Lung microvascular endothelial cell (primary cell): Measurements from ENCODE around the gene TMED1. TPM values are rescaled to one million over a fixed set of nuclear protein-coding genes. Genes with fewer than 3 reads are reported as not detected.
"Not testable (repeated sequence)": the region's sequence is repeated elsewhere in the genome, so short reads cannot be mapped to it uniquely, and the experiment has no call there.

Source experiments
- DNase-seq, 2 donors: peaks; one replicate each; pipeline versions ENCODE4 v3.0.0 to v3.0.0-alpha.2; 2010; ENCODE audit warnings: low read depth in 2 of 2
- total RNA-seq: library from RNA; depleted of rRNA; stranded (reverse); fragments of >200 nt; gene quantifications from 2 replicates; pipeline ENCODE4 v1.2.1, GENCODE V29; 2014

TMED1 gene, protein sequence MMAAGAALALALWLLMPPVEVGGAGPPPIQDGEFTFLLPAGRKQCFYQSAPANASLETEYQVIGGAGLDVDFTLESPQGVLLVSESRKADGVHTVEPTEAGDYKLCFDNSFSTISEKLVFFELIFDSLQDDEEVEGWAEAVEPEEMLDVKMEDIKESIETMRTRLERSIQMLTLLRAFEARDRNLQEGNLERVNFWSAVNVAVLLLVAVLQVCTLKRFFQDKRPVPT
- total RNA-seq, result 32.3 and 44.0 TPM in 2 replicates

DNA sequence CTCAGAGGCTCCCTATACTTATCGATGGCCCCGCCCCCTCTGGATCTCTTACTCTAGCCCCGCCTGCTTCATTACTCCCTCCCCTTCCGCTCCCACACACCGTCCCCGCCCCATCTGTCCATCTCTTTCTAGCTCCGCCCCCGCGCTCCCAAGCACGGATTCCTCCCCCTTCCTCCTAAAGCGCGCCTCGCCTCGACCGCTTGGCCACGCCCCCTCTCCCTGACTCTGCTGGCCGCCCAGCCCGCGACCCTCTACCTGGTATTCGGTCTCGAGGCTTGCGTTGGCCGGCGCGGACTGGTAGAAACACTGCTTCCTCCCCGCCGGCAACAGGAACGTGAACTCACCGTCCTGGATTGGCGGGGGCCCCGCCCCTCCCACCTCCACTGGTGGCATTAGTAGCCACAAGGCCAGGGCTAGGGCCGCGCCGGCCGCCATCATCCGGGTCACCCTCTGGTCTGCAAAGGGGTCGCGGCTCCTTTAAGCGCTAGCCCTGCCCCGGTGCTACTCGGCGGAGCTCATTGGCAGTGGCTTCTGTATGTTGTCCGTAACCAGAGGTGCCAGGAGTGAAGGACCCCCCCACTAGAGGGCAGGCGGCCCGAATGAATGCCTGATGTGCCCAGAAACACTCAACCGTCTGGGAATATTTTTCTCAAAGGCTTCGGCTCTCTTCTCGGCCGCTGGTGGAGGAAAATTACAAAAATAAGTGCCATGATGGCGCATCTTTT is at the start of gene TMED1:
TSS of gene TMED1 (minus strand) at position 459 of the 725 bp plus-strand sequence. CDS start at position 438, 21 bp downstream.
- DNase-seq, result peak; percentile 100

DNA sequence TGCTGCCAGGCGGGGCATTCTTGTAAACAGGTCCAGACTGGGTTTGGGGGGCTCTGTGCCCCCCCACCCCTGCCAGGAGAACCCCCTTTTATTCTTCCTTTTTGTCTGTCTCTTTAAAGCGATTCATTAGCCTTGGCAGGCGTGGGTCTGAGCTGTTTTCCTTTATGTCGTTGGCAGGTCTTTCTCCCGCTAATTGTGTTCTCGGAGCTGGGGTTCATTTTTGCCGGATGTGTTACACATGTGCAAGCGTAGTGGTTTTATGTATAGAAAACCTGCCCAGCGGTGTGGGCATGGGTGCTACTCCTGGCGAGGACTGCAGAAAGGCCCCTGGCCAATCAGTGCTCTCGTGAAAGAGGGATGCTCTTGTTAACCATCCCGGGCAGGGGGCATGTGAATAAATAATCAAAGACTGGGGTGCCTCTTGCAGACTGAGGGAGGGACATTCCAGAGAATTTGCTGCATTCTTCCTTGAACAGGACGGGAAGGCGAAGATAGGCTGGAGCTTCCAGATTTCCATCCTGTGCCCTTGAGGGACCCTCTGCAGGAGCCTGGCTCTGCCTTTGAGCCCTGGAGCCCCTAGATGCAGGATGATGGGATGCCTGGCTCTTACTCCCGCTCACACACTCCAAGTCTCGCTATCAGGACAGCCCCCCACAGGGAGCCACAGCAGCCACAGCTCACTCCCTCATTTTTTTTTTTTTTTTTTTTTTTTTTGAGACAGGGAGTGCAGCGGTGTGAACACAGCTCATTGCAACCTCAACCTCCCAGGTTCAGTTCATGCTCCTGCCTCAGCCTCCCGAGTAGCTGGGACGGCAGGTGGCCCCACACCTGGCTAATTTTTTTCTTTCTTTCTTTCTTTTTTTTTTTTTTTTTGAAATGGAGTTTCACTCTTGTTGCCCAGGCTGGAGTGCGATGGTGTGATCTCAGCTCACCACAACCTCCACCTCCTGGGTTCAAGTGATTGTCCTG is 49.5 kb upstream of the TMED1 start:
- DNase-seq, result peak in 1 of 2 donors; percentile 31

GRCh38 chr19:10884274-10884673 is 48.3 kb upstream of the TMED1 start:
- no peak for DNase-seq

DNA sequence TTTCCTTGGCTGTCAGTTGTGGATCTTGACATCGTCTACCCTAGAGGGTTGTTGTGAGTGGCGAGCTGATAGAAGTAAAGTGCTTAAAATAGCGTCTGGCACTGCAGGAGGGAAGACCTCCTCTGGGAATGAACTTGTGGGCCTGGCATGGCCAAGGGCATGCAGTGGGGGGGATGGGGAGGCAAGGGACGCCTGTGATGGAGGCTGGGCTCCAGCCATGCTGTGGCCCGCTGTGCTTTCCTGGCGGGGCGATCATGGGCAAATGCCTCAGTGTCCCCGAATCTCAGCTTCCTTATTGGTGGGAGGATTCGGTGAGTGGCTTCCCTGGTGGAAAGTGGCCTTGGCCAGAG is 46.1 kb upstream of the TMED1 start:
- no peak for DNase-seq

GRCh38 chr19:10881403-10882107 is 45.5 kb upstream of the TMED1 start:
- no peak for DNase-seq

DNA sequence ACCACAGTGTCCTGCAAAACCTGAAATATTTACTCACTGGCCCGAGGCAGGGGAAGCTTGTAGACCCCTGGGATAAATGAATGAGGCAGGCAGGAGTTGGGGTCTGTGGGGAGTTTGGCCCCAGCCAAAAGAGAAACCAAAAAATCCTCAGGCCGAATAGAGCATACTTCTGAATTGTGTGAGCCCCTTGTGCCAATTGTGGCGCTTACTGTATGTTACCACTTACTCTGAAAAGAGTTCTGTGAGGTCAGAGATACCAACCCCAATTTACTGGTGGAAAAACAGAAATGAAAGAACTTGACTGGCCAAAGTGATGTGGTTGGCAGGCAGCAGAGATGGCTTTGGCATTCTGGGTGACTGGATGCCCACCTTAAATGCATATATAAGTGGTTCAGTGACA is 42.2 kb upstream of the TMED1 start:
- no peak for DNase-seq

GRCh38 chr19:10877608-10878007 is 41.6 kb upstream of the TMED1 start:
- not testable (repeated sequence) for DNase-seq

DNA sequence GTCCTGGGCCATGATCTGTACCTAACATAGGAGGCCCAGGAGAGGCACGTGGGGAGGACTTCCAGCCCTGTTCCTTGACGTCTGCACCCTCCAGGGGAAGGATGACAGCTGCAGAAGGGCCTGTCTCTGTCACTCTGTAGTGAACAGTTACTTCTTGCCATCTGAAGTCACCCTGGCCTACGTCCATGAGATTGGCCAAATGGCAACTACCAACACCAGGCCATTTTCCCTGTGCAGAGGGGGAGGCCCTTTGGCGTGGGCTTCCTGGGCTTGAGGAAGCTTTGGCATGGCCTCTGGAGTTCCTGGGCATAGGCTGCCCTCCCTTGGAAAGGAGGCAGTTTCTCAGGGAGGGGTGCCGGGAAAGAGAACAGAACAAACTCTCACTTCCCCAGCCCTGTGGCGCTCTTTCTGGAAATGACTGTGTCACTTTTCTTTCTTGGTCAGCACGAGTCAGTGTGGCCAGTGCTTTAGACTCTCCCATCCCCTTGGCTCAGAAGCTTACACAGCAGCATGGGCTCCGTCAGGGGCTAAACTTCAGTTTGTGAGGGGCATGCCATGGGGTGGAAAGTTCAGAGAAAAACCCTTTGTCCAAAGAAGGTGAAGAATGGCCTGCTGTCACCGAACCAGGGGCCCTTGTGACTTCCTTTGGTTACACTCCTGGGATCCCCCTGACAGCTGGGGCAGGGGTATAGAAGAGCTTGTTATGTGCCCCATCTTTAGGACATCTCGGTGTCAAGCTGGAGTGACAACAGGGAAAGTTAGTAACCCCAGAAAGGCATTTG is 40.6 kb upstream of the TMED1 start:
- DNase-seq, result no peak

GRCh38 chr19:10874024-10874423 is 38.0 kb upstream of the TMED1 start:
- DNase-seq, result no peak

DNA sequence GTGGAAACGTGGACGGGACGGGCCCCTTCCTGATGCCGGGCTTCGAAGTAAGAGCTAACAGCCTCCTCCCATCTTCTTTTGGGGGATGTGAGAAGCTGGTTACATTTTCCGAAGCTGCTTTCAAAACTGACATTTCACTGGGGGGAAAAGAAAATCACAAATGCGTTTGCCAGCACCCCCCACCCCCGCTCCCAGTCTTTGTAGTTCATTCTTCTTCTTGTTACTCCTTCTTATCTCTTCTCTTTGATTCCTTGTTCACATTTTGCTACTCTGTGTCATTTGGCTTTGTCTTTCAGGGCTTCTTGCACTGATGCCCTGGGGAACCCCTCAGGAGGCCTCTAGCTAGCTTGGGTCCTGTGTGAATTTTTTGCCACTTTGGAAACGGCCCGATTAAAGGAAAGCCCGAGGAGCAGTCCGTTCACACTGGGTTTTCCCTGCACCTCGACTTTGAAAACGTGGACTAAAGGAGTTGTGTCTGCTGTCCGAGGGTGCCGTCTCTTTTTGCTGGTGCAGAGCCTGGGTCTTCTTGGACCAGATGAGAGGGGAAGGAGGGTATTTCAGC is 36.6 kb upstream of the TMED1 start:
- DNase-seq, result no peak

DNA sequence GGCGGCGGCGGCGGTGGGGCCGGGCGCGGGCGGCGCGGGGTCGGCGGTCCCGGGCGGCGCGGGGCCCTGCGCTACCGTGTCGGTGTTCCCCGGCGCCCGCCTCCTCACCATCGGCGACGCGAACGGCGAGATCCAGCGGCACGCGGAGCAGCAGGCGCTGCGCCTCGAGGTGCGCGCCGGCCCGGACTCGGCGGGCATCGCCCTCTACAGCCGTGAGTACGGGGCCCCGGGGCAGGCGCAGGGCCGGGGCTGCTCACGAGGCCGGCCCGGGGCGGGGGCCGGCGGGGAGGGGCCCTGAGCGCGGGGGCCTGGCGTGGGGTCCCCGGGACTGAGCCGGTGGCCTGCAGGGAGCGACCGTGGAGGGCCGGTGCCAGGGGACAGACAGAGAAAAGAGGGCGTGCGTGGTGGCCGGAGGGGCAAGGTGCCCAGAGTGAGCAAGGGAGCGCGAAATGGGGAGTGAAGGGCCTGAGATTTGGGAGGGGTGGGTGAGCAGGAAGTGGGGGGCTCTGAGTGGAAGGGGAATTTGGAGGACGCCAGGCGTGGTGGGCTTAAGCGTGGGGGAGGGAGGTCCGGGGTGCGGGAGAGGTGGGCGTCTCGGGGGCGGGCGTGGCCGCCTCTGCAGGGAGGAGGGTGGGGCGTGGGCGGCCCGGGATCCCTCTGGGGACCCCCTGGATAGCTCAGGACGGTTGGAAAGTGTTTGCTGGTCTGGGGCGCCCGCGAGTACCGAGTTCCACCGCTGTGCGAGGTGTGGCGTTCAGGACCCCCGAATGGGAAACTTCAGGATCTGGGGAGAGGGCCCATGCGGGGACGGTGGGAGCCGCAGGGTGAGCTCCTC is 35.9 kb upstream of the TMED1 start:
- peak; percentile 31 to 33 for DNase-seq

DNA sequence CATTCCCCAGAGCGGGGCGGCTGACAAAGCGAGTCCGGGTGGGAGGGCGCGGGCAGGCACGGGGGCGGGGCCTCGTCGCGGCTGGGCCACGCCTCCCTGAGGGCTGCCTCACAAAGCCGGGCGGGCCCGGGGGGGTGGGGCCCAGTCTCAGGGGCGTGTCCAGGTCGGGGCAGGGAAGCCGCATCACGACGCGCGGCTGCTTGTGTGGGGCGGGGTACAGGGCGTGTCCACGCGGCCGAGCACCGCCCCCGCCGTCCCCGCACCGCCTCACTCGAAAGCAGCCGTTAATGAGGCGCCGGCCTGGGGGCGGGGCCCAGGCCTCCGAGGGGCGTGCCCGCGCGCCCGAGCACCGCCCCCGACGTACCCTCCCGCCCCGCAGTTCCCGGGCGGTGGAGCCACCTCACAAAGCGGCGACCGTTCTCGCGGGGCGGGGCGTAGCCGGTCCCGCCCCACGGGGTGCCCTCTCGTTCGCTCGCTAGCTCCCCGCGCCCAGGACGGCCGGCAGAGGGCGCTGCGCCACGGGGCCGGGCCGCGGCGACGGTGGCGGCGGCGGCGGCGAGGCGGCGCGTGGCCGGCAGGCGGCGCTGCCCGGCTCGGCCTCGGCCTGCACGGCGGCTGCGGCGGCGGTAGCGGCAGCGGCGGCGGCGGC is 35.1 kb upstream of the TMED1 start, which contains the start of gene CARM1:
TSS of gene CARM1 (plus strand) at position 599 of the 649 bp plus-strand sequence. CDS start 150 bp downstream, outside the sequence.
- DNase-seq, result peak; percentile 99 to 100

DNA sequence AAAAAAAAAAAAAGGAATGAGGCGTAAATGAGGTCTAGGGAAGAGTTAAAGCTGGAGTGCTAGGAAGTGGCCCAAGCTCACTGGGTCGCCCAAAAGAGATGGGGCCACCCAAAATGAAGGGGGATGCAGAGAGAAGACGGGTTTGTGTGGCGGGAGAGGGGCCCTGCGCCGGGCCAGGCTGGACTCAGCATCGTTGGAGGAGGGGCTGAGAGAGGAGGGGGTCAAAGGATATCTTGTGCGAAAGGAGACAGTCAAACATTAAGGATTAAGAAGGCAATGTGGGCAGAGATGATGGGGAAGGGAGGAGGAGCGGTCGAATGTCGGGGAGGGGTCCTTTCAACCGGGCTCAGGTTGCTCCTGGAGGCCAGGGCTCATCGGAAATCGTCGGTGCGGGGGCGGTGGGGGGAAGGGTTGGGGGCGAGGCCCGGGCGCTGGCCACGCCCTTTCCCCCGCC is 34.5 kb upstream of the TMED1 start:
- DNase-seq, result no peak

GRCh38 chr19:10869872-10870311 is 33.9 kb upstream of the TMED1 start:
- DNase-seq, result not testable (repeated sequence)

DNA sequence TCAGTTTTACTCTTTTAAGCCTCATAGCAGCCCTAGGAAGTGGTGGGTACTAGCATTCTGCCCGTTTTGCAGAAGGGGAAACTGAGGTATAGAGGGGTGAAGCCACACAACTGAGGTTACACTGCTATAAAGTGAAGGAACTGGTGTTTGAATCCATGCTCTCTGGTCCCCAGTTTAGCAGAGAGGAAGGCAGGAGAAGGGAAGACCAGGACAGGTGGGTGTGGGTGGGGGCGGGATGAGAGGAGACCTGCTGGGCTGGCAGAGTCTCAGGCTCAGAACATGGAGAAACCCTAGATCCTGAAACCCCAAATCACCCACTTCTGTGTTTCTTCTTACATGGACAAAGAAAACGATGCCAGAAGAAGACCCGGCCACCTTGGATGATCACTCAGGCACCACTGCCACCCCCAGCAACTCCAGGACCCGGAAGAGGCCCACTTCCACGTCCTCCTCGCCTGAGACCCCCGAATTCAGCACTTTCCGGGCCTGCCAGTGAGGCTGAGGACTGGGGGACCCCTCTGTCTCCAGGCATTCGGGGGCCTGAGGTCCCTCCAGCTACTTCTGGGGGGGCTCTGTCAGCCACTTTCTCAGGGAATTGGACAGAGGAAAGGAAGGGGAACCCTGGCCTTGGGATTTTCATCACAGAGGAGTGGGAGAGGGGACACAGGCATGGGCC is 33.0 kb upstream of the TMED1 start:
- no peak for DNase-seq

- DNase-seq, result no peak
Observed at GRCh38 chr19:10866495-10866894, 30.5 kb upstream of the TMED1 start.

- peak; percentile 70 to 81 for DNase-seq
Observed at GRCh38 chr19:10864538-10864899, 28.5 kb upstream of the TMED1 start.

- no peak for DNase-seq
Observed at GRCh38 chr19:10863107-10863717, 27.2 kb upstream of the TMED1 start.
